ENCODE data around the gene RNF5.
A peak's percentile ranks its signal among the peaks of the same experiment; 100 is the strongest.

GRCh38 chr6:32178547-32179440, 589 bp downstream of the RNF5 start:
- TF ChIP-seq, protein P1, sequence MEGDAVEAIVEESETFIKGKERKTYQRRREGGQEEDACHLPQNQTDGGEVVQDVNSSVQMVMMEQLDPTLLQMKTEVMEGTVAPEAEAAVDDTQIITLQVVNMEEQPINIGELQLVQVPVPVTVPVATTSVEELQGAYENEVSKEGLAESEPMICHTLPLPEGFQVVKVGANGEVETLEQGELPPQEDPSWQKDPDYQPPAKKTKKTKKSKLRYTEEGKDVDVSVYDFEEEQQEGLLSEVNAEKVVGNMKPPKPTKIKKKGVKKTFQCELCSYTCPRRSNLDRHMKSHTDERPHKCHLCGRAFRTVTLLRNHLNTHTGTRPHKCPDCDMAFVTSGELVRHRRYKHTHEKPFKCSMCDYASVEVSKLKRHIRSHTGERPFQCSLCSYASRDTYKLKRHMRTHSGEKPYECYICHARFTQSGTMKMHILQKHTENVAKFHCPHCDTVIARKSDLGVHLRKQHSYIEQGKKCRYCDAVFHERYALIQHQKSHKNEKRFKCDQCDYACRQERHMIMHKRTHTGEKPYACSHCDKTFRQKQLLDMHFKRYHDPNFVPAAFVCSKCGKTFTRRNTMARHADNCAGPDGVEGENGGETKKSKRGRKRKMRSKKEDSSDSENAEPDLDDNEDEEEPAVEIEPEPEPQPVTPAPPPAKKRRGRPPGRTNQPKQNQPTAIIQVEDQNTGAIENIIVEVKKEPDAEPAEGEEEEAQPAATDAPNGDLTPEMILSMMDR (IDR thresholded peaks at IDR 0.05 in 2 of 3, conservative IDR thresholded peaks at IDR 0.05 in 1 of 3; ENCODE audit: control insufficient read depth in 2 of 3, extremely low read depth in 1 of 3, insufficient read depth in 1 of 3, low read depth in 3 of 3, low read length in 3 of 3): no peak
- TF ChIP-seq PRDM15 (CRISPR knock-in tag; IDR thresholded peaks at IDR 0.05): no peak
- TF ChIP-seq TAF1 (IDR thresholded peaks at IDR 0.05; ENCODE audit: borderline replicate concordance, low read depth, low read length): no peak
- no peak for TF ChIP-seq NFYB (IDR thresholded peaks at IDR 0.05; ENCODE audit: insufficient read depth, low read depth, low read length)
- no peak for TF ChIP-seq USF1 (IDR thresholded peaks at IDR 0.05; ENCODE audit: borderline replicate concordance, extremely low read length, insufficient read depth, low read depth, low read length)
- TF ChIP-seq EP300 (IDR thresholded peaks at IDR 0.05; ENCODE audit: borderline replicate concordance in 1 of 2, control insufficient read depth in 1 of 2, low read depth in 2 of 2, low read length in 2 of 2): no peak
- no peak for TF ChIP-seq CREM (IDR thresholded peaks at IDR 0.05; ENCODE audit: low read depth)
- no peak for TF ChIP-seq POU2F2 (IDR thresholded peaks at IDR 0.05; ENCODE audit: borderline replicate concordance, low read depth, low read length)
- no peak for TF ChIP-seq JUND (IDR thresholded peaks at IDR 0.05; ENCODE audit: low read depth, low read length)
- peak; percentile 24 for TF ChIP-seq RELA (IDR thresholded peaks at IDR 0.05; ENCODE audit: borderline replicate concordance, partially characterized antibody)

All from GM12878 (cell line).